H4 (cell line): ENCODE results near the gene PTPRG. TPM values are rescaled to one million over a fixed set of nuclear protein-coding genes. Genes with fewer than 3 reads are reported as not detected.
A peak's percentile ranks its signal among the peaks of the same experiment; 100 is the strongest.

Source experiments
- DNase-seq: peaks from one replicate; pipeline ENCODE4 v3.0.0-alpha.2; 2015; ENCODE audit warnings: low spot score
- total RNA-seq: library from RNA; depleted of rRNA; stranded (reverse); fragments of >200 nt; shearing (Covaris generic); gene quantifications from 2 replicates; pipeline ENCODE4 v1.2.3, GENCODE V29; 2014

PTPRG gene
- total RNA-seq, 1 experiment from 2014 or later, result 16.1 TPM

DNA sequence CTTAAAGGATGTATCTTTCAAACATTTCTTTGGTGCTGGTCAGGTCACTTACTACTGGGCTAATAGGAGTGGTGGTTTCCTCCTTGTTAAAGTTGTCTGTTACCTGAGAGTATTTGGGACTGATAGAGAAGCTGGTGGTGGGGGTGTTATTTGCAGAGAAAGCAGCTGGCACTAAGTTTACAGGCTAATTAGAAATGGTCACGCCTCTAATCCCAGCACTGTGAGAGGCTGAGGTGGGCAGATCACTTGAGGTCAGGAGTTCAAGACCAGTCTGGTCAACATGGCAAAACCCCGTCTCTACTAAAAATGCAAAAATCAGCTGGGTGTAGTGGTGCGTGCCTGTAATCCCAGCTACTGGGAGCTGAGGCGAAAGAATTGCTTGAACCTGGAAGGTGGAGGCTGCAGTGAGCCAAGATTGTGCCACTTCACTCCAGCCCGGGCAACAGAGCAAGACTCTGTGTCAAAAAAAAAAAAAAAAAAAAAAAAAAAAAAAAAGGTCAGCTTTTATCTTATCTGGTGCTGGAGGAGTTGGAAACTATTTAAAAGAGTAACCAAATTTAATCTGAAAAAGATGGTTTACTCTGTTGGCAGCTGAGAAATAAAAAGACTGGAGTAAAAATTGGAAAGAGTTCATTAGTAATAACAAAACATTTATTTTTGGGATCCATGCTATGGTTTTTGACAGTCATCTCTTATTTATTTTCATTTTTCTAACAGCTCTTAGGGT, 332.6 kb downstream of the PTPRG start:
- no peak for DNase-seq

DNA sequence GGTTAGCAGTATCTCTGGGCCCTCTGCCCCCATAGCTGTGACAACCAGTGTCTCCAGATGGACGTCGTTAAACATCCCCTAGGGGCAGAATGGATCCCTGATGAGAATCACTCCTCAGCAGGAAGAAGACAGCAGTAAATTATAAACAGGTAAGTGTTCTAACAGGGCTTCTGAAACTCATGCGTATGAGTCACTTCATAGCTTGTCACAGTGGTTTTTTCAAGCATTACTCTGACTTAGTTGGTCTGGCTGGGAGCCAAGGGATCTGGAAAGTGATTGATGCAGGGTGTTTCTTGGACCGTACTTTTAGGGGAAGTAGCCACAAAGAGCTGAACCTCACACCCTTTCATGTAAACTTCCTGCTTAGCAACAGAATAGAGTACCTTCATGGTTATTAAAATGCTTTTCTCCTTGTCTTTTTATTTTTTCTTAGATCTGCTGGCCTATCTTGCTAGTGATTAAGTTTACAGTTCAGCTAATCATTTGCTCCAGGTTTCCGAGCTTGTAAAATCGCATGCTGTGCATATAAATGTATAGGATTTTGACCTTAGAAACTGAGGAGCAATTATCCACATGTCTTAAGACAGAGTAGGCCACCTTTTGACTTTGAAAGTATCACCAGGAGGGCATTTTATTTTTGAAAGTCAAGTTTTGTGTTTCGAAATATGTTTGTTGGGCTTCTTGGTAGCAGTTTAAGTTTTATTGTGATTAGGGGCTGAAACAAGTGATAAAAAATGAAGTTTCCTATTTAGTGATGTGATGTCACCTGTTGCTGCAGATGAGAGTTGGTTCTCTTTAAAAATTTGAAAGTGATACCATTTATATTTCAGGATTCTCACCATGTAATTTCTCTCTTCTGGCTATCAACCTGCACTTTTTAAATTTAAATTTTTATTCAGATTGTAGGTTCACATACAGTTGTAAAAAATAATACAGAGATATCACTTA, 333.9 kb downstream of the PTPRG start:
- peak; percentile 86 for DNase-seq

DNA sequence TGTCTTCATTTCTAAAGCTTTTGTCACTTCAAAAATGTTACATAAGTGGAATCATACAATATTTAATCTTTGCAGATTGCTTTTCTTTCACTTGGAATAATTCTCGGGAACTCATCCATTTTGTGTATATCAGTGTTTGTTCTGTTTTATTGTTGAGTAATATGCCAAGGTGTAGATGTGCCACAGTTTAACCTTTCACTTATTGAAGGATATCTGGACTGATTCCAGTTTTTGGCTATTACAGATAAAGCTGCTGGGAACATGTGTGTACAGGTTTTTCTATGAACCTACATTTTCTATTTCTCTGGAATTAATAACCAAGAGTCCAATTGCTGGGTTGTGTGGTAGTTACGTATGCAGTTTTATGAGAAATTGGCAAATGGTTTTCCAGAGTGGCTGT, 334.9 kb downstream of the PTPRG start:
- DNase-seq, result no peak

- no peak for DNase-seq
Observed at GRCh38 chr3:61897848-61898247, 336.5 kb downstream of the PTPRG start.

DNA sequence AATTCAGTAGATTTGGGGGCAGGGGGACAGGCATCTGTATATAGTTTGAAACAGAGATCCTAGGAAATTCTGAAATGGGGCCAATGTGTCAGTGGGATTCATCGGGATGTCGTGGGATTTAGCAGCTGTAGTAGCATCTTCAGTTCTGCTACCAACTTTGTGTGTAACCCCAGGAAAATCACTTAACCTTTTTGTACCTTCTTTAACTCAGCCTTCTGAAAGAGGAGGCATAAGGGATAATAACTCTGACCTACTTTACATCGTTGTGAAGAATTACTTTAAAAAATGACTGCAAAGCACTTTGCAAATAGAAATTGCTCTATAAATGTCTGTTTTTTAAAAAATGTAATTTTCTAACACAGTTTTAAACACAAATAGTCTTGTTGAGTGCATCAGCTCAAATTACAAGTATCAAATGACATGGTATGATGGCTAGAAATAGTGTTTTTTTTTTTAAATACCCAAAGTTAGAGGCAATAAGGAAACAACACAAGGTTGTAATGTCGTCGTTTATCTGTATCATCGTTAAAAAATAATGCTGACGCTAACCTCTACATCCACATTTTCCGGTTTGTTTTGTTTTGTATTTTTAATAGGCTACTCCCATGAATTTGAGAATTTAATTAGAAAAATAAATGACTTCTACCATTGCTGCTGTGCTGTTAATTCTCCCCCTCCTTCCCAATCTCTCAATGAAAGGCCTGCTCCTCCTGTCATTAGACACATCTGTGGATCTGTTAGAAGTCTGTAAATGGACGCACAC, 338.5 kb downstream of the PTPRG start:
- DNase-seq, result no peak

DNA sequence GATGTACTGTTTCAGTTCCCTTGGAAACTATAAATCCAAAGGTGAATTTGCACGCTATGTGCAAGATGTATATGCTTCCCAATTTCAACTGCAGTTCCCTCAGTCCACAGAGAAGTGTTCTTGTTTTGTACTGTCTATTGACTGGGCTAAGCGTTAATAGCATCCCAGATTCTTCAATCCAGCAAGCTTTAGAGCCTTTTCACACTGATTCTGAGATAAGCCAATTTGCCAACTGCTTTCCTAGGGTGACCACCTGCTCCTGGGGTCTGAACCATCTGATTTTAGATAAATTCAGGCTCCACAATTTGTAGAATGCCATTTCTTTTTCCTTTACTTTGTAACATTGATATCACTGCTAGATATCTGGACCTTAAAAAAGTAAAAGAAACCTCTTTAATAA, 340.1 kb downstream of the PTPRG start:
- DNase-seq, result no peak

- DNase-seq, result no peak
Observed at GRCh38 chr3:61901986-61902385, 340.6 kb downstream of the PTPRG start.

GRCh38 chr3:61903074-61903473, 341.7 kb downstream of the PTPRG start:
- DNase-seq, result no peak

DNA sequence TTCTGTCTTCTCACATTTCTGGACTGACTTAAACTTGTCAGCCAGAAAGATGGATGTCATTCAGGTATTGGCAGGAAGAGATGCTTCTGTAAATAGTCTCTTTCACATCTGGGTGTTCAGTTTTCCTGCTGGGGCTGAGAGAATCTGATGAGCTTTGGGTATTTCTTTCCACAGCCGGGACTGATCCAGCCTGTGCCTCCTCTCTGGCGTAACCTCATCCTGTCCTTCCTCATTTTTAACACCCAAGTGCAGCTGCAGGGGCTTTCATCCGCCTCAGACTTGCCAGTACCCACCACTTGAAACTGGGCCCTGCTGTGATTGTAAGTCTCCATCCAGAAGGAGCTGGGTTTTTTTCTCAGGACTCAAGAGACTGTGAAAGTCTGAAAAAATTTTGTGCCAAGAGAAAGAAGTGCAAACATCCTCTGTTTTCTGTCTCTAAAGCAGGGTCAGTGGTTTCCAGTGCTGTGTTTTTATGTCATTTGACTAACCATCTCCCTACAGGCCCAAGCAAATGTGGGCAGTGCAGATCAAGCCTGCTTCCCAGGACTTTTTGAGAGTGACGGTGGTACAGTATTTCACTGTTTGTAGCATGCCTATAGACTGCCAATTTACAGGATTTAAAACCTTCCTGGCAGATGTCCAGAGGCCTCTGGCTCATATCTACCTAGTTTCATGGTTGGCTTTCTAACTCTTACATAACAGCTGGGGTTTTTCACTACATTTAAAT, 342.7 kb downstream of the PTPRG start:
- DNase-seq, result peak; percentile 14

DNA sequence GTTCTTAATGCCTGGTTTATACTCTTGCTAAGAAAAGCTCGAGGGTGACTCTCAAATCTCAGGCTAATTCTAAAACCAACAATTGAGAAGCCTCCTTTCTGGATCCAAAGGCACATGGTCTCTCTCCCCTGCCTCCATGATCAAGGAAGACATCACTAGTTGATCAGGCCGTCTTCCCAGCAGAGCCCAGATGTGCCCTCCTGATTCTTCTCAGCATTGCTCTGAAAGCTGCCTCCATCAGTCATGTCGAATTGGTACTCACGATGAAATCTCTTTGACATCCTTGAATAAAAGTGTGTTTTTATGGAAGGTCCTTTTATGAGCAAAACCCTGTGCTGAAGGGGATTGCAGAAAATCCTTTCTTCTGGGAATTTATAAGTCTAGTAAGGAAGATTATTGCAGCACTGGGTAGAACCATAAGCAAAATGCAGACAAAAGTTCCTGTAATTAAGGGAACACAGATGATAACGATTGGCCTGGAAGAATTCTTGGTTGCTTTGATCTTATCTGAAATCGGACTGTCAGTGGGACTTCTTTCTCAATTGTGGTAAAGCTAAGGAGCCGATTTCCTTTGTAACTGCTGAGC, 345.9 kb downstream of the PTPRG start:
- DNase-seq, result no peak

GRCh38 chr3:61908382-61908781, 347.0 kb downstream of the PTPRG start:
- no peak for DNase-seq

DNA sequence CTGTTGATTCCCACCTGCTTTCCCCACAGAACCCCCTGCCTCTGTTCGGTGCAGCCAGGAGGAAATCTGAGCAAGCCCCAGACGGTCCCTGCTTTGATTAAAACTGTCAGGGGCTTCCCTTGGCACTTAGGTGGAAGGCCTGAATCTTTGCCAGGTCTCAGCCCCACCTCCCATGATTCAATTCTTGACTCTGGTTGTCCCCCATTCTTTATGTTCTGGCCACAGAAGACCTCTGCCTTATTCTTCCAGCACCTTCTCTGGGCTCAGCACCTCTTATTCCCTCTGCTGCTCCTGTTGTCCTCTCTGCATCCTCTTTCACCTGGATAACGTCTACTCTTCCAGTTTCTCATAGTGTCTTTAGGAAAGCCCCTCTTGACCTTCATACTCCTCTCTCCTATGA, 349.4 kb downstream of the PTPRG start:
- no peak for DNase-seq

DNA sequence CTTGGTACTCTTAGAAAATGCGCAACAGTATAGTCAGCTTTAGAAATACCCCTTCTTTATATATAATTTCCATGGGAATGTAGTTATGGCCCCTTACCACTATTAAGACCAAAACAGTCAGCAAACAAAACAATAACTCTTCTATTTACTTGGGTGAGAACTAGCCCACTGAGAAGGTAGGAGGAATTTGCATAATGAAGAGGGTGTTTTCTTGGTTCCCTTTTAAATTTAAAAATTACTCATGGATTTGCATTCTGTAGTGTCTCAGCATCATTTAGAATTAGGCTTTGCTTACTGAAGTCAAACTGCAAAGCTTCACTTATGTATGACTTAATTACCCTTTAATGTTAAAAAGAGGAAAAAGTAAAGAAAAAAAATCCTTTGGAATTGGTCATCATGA, 350.8 kb downstream of the PTPRG start:
- no peak for DNase-seq

DNA sequence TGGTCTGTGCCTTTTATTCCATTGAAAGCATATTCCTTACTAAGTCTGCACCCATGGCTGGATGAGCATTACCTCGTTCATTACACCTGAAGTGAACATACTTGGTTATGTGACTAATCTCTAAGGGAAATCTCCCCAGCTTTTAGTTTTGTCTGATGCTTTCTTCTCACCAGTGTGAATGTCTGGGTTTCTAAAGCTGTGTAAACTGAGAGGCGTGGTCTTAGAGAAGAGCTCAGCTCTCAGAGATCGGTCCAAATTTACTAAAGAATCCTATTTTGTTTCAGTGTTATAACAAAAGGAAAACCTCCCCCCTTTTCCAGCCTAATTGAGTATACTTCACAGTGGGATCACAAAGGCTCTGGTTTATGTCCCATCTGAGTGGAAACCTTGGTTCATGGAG, 352.3 kb downstream of the PTPRG start:
- no peak for DNase-seq

GRCh38 chr3:61914276-61914675, 352.9 kb downstream of the PTPRG start:
- no peak for DNase-seq

- DNase-seq, result no peak
Observed at GRCh38 chr3:61915296-61915695, 353.9 kb downstream of the PTPRG start.

- DNase-seq, result no peak
Observed at GRCh38 chr3:61919371-61919770, 358.0 kb downstream of the PTPRG start.

DNA sequence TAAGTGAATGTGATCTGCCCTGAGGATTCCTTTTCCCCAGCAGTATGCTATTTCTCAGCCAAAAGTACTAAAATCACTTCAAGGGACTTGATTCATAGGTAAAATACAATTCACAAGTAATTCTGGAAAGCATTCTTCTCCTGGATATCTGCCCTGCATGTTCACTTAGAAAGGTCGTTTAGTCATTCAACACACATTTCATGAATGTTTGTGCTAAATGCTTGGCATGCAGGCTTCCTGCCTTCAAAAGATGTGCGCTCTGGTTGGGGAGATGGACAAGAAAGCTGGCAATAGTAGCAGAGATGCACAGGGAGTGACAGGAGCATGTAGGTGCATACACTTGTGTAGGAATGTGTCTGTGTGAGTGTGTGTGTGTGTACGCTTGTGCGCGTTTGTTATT, 360.7 kb downstream of the PTPRG start:
- no peak for DNase-seq

- DNase-seq, result no peak
Observed at GRCh38 chr3:61924090-61924735, 362.8 kb downstream of the PTPRG start.

GRCh38 chr3:61924991-61925390, 363.6 kb downstream of the PTPRG start:
- no peak for DNase-seq

- DNase-seq, result no peak
Observed at GRCh38 chr3:61925721-61926120, 364.4 kb downstream of the PTPRG start.
